Neural crest cell (in vitro differentiated cells): ENCODE results near the gene DCUN1D2. TPM values are rescaled to one million over a fixed set of nuclear protein-coding genes. Genes with fewer than 3 reads are reported as not detected.

Experiments used
- DNase-seq: peaks from one replicate; pipeline ENCODE4 v3.0.0; 2021; ENCODE audit warnings: low read depth, mixed read lengths, low spot score
- H3K27ac Mint-ChIP-seq: one replicate; pipeline ENCODE4 v1.8.0; 2021; ENCODE audit warnings: mild to moderate bottlenecking, mixed read lengths; ENCODE audit not compliant: unreplicated experiment
- H3K27me3 Mint-ChIP-seq: 2 replicates; pipeline ENCODE4 v1.8.0; 2021; ENCODE audit warnings: low read depth, mild to moderate bottlenecking, mixed read lengths
- H3K36me3 Mint-ChIP-seq: 2 replicates; pipeline ENCODE4 v1.8.0; 2021; ENCODE audit warnings: low read depth, mild to moderate bottlenecking, mixed read lengths
- H3K4me1 Mint-ChIP-seq: 2 replicates; pipeline ENCODE4 v1.8.0; 2021; ENCODE audit warnings: mixed read lengths
- H3K4me3 Mint-ChIP-seq: one replicate; pipeline ENCODE4 v1.8.0; 2021; ENCODE audit warnings: mild to moderate bottlenecking, mixed read lengths
- H3K9me3 Mint-ChIP-seq: 2 replicates; pipeline ENCODE4 v1.8.0; 2021; ENCODE audit warnings: mixed read lengths
- CTCF ChIP-seq: fragments of 200-600 bp; sonication (generic); conservative IDR thresholded peaks from 2 replicates; pipeline ENCODE4 v1.5.0; 2021; ENCODE audit warnings: antibody characterized with exemption, mild to moderate bottlenecking
- total RNA-seq: library from RNA; stranded (reverse); gene quantifications from 2 replicates; pipeline ENCODE4 v1.2.1, GENCODE V29; 2021

DCUN1D2 gene
- total RNA-seq, 1 donor from 2014 or later, result 32.1 TPM

GRCh38 chr13:113507505-113508345, 17.2 kb upstream of the DCUN1D2 start:
- no peak for DNase-seq
- no peak for TF ChIP-seq CTCF
- no peaks in the 10 kb centered on the region for H3K4me1 Mint-ChIP-seq
- peaks cover 5% of the 10 kb centered on the region for H3K36me3 Mint-ChIP-seq
- H3K27me3 Mint-ChIP-seq, result no peaks in the 10 kb centered on the region
- no peak overlapping the region for H3K27ac Mint-ChIP-seq
- H3K9me3 Mint-ChIP-seq, result no peaks in the 10 kb centered on the region
- no peak overlapping the region for H3K4me3 Mint-ChIP-seq

- H3K4me1 Mint-ChIP-seq, result no peaks in the 10 kb centered on the region
- peaks cover 5% of the 10 kb centered on the region for H3K36me3 Mint-ChIP-seq
- H3K27me3 Mint-ChIP-seq, result no peaks in the 10 kb centered on the region
- no peak for TF ChIP-seq CTCF
- no peak overlapping the region for H3K27ac Mint-ChIP-seq
- DNase-seq, result no peak
- no peak overlapping the region for H3K4me3 Mint-ChIP-seq
- H3K9me3 Mint-ChIP-seq, result no peaks in the 10 kb centered on the region
Observed at GRCh38 chr13:113506871-113507388, 16.4 kb upstream of the DCUN1D2 start.

- H3K27ac Mint-ChIP-seq, result no peak overlapping the region
- no peaks in the 10 kb centered on the region for H3K4me1 Mint-ChIP-seq
Observed at GRCh38 chr13:113506025-113506685, 15.6 kb upstream of the DCUN1D2 start.

GRCh38 chr13:113502686-113503085, 12.2 kb upstream of the DCUN1D2 start:
- no peaks in the 10 kb centered on the region for H3K4me1 Mint-ChIP-seq
- TF ChIP-seq CTCF, result no peak
- DNase-seq, result no peak
- no peak overlapping the region for H3K27ac Mint-ChIP-seq
- no peak overlapping the region for H3K4me3 Mint-ChIP-seq
- peaks cover 10% of the 10 kb centered on the region for H3K36me3 Mint-ChIP-seq
- no peaks in the 10 kb centered on the region for H3K9me3 Mint-ChIP-seq
- no peaks in the 10 kb centered on the region for H3K27me3 Mint-ChIP-seq

More at GRCh38 chr13:113506025-113506685, 15.6 kb upstream of the DCUN1D2 start:
- TF ChIP-seq CTCF, result no peak
- Mint-ChIP-seq H3K36me3 (peaks cover 5% of the 10 kb centered on the region), H3K27me3 (no peaks in the 10 kb centered on the region), H3K9me3 (no peaks in the 10 kb centered on the region), H3K4me3 (no peak overlapping the region)
- no peak for DNase-seq

- no peak for DNase-seq
- no peak overlapping the region for H3K4me3 Mint-ChIP-seq
- no peak for TF ChIP-seq CTCF
- no peaks in the 10 kb centered on the region for H3K9me3 Mint-ChIP-seq
- no peak overlapping the region for H3K27ac Mint-ChIP-seq
- peaks cover 5% of the 10 kb centered on the region for H3K4me1 Mint-ChIP-seq
- H3K36me3 Mint-ChIP-seq, result peaks cover 10% of the 10 kb centered on the region
- no peaks in the 10 kb centered on the region for H3K27me3 Mint-ChIP-seq
Observed at GRCh38 chr13:113500530-113501265, 10.2 kb upstream of the DCUN1D2 start.
